GM21786 (cell line): ENCODE results near the gene NIFK.
"Not testable (repeated sequence)": the region's sequence is repeated elsewhere in the genome, so short reads cannot be mapped to it uniquely, and the experiment has no call there.

Source experiments
- ATAC-seq: cut with Tn5 transposase; IDR thresholded peaks from one replicate; pipeline ENCODE4 v1.9.1; 2021; ENCODE audit not compliant: unreplicated experiment

Gene NIFK

DNA sequence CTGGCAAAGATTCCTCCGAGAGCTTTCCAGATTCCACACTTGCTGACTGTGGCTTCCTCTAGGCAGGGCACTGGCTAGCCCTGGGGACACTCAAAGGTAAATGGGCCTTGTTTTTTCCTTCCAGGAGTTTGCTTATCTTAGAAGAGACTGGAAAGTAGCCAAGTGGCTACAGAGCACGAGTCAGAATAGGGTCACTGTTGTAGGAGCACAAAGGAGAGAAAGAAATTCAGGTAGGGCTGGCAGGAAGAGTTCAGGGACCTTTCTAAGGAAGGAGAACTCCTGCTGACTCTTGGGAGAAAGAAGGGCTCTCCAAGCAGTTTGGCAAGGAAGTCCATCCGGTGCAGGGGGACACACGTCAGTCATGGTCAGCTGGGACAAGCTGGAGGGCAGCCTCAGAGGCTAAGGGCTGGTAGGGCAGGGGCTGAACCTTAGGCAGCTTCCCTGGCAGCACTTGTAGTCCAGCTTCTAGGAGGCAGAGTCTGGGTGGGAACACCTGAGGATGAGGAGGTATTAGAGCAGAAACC, 39.5 kb downstream of the NIFK start:
- ATAC-seq = no peak

DNA sequence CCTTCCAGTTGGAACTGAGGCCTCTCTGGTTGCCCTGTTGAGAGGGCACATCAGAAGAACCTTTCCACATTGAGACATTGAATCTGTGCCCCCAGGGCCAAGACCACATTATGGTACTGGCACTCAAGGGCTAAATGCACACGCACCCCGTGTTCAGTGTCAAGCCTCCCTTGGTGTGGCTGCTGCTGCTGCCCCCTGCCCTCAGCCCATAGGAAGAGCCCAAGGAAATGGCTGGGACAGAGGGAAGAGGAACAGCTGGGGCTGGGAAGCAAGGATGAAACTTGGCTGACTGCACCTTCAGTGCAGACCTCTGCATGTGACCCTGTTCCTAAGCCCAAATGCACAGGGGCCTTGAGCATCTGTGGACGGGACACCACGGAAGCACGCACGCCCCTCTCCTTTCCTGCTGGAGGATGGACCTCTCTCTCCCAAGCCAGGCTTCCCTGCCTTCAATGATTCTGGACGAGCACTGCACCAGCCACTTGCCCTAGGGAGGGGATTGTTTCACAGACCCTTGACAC, 40.2 kb downstream of the NIFK start:
- no peak for ATAC-seq

DNA sequence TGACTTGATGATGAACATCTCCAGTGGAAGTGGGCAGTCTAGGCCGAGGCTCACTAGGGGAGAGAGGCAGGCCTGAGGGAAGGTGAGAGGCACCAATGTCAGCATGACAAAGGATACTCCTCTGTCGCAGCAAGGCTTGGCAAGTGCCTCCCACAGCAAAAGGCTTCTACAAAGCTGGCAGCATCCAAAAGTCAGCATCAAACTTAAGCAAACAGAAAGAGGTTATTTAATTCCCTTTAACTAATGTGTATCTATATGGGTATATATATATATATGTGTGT, 41.6 kb downstream of the NIFK start:
- no peak for ATAC-seq

DNA sequence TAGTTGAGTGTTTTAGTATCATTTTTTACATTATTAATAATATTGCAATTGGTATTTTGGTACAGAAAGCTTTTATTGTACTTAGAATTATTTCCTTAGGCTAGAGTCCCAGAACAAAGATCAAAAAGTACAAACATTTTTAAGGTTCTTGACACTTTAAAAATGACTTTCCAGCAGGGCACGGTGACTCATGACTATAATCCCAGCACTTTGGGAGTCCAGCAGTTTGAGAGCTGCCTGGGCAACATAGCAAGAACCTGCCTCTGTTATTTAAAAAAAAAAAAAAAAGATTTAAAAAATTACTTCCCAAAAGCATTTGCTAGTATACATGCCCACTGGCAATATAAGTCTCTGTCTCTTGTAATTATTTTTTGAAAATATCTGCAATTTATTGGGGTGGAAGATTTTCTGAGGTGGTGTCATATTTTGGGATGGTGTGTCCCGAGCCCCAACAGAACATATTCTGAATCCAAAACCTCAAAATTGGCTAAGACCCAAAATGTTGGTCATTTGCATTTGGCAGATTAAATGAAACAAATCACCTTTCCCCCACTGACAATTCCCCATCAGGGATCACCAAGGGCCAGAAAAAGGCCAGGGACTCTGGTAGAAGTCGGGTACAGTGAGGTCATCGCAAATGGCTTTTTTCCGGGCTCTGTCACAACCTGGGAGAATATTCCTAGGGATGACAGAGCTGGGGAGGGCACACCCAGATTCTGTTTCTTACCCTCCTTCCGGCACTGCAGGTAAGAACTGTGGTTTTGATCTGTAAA, 42.1 kb downstream of the NIFK start:
- no peak for ATAC-seq

DNA sequence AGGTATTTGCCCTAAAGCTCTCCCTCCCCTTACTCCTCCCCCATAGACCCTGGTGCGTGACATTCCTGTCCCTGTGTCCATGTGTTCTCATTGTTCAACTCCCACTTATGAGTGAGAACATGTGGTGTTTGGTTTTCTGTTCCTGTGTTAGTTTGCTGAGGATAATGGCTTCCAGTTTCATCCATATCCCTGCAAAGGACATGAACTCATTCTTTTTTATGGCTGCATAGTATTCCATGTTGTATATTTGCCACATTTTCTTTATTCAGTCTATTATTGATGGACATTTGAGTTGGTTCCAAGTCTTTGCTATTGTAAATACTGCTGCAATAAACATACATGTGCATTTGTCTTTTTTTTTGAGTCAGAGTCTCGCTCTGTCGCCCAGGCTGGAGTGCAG, 46.1 kb downstream of the NIFK start:
- ATAC-seq = not testable (repeated sequence)

DNA sequence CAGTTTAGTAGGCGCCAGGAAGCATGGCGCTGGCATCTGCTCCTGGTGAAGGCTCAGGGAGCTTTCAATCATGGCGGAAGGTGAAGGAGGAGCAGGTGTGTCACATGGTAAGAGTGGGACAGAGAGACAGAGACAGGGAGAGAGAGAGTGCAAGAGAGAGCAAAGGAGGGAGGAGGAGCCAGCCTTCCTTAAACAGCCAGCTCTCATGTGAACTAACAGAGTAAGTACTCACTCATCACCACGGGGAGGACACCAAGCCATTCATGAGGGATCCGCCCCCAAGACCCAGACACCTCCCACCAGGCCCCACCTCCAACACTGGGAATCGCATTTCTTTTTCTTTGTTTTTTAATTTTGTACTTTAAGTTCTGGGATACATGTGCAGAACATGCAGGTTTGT, 46.6 kb downstream of the NIFK start:
- no peak for ATAC-seq

DNA sequence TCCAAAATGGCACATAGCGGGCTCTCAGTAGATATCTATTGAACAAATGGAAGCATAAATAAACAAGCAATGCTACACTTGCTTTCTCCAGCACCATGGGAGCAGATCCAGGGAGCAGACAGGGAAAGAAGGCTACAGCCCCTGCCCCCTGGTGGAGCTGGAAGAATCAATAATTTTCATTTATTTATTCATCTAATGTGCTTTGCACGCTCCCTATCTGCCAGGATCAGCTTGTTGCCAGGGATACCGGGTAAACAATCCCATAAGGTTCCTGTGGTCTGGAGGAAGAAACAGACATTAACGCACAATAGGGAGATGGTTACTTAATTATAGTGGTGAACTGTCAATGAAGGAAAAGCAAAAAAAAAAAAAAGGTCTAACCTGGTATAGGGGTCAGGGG, 47.3 kb downstream of the NIFK start:
- no peak for ATAC-seq

DNA sequence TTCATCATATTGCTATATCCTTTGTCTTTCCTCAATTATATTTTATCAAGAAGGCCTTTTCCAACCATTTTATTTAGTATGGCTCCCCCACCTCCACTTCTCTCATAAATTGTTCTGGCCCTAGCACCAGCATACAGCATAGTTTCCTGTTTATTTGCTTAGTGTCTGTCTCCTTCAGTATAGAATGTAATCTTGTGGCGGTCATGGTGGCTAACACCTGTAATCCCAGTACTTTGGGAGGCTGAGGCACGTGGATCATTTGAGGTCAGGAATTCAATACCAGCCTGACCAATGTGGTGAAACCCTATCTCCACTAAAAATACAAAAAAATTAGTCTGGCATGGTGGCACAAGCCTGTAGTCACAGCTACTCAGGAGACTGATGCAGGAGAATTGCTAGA, 47.9 kb downstream of the NIFK start:
- ATAC-seq = no peak

DNA sequence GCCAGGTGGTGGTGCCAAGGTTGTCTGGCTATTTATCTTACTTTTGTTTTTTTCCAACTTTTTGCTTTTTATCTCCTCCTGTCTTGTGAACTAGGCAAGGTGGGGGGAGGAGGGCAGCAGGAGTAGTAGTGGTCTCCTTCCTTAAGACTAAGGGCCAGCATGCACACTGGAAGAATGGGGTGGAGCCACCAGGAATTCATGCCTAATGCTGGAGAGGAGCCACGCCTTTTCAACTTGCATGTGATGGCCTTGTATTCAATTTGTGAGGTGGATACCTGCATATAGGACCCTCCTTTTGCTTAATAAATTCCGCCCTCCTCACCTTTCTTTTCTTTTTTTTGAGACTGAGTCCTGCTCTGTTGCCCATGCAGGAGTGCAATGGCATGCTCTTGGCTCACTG, 49.8 kb downstream of the NIFK start:
- no peak for ATAC-seq

DNA sequence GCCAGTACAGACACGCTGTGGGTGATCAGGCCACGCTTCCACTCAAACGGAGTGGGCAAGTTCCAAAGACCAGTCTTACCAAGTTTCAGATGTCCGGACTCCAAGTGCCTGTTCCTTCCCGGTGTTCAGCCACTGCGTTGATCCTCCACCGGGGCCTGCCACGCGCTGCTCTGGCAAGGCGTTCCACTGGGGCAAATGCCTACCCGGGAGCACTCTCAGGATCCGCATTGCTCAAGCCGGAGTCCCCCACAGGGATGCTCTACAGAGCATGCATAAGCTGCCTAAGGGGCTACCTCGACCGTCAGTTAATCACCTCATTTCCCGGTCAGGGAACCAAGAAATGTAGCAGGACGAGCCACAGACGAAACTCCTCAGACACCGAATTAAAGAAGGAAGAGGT, 50.5 kb downstream of the NIFK start:
- no peak for ATAC-seq

DNA sequence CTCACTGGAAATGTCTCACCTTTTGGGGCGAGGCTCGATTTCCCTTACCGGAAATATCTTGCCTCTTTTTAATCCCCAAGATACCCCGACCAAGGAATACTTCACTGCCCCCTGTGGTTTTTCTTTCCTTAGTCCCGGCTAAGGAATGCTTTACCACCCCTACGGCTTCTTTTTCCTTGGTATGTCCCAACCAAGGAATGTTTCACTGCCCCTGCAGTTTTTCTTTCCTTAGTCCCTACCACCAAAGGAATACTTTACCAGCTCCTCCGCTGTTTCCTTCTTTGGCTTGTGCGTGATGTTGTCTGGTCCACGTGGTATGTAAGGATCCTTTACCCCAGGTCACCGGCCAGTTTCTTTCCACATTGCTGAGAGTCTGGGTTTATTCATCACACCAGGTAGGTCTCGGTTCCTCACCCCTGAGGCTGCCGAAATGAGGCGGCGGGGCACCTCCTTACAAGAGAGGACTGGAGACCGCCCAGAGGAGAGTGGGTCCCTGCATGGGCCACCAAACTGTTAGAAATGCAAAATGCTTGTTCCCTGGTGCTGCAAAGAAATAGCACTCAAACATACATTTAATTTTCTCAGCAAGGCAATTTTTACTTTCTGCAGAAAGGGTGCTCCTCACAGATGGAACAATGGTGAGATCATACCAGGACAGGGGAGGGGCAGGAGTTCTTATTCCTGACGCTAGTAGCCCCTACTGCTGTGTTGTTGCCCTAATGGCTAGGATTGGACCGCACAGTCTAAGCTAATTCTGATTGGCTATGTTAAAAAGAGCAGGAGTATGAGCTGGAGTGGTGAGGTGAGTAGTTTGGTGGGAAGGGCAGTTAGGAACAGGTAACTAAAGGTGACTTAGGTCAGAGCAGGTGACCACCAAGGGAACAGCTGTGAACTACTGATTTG, 54.0 kb downstream of the NIFK start:
- no peak for ATAC-seq

DNA sequence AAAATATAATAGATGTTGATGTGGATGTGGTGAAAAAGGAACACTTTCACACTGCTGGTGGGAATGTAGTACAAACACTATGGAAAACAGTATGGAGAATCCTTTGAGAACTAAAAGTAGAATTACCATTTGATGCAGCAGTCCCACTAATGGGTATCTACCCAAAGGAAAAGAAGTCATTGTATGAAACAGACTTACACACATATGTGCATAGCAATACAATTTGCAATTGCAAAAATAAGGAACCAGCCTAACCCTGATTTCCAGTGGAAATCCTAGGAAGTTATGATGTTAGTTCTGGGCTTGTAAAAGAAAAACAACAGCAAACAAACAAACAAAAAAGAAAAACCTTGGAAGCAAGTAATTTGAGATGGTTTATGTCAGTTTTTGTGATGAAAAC, 58.8 kb downstream of the NIFK start:
- ATAC-seq = no peak
